ENCODE measurements around the gene AK9.

The AK9 gene

GRCh38 chr6:109498052-109498451 is 192.9 kb downstream of the AK9 start:
- TF ChIP-seq CTCF (IDR thresholded peaks at IDR 0.05; ENCODE audit: borderline replicate concordance, insufficient read depth, low read depth, low read length): no peak
- no peak overlapping the region for H3K4me3 ChIP-seq (ENCODE audit: low read depth, low read length)

GRCh38 chr6:109496036-109496772 is 194.8 kb downstream of the AK9 start:
- TF ChIP-seq CTCF (IDR thresholded peaks at IDR 0.05; ENCODE audit: borderline replicate concordance, insufficient read depth, low read depth, low read length): no peak
- no peak overlapping the region for H3K4me3 ChIP-seq (ENCODE audit: low read depth, low read length)

- H3K4me3 ChIP-seq (ENCODE audit: low read depth, low read length): no peak overlapping the region
- no peak for TF ChIP-seq CTCF (IDR thresholded peaks at IDR 0.05; ENCODE audit: borderline replicate concordance, insufficient read depth, low read depth, low read length)
Measured at GRCh38 chr6:109493865-109494264, 197.1 kb downstream of the AK9 start.

- no peak overlapping the region for H3K4me3 ChIP-seq (ENCODE audit: low read depth, low read length)
- TF ChIP-seq CTCF (IDR thresholded peaks at IDR 0.05; ENCODE audit: borderline replicate concordance, insufficient read depth, low read depth, low read length): no peak
Measured at GRCh38 chr6:109491207-109491938, 199.6 kb downstream of the AK9 start.

GRCh38 chr6:109490713-109491112 is 200.3 kb downstream of the AK9 start:
- no peak for TF ChIP-seq CTCF (IDR thresholded peaks at IDR 0.05; ENCODE audit: borderline replicate concordance, insufficient read depth, low read depth, low read length)
- H3K4me3 ChIP-seq (ENCODE audit: low read depth, low read length): no peak overlapping the region

GRCh38 chr6:109488001-109488400 is 203.0 kb downstream of the AK9 start:
- no peak for TF ChIP-seq CTCF (IDR thresholded peaks at IDR 0.05; ENCODE audit: borderline replicate concordance, insufficient read depth, low read depth, low read length)

GRCh38 chr6:109486068-109486467 is 204.9 kb downstream of the AK9 start:
- H3K4me3 ChIP-seq (ENCODE audit: low read depth, low read length): no peak overlapping the region
- TF ChIP-seq CTCF (IDR thresholded peaks at IDR 0.05; ENCODE audit: borderline replicate concordance, insufficient read depth, low read depth, low read length): no peak

More at GRCh38 chr6:109488001-109488400, 203.0 kb downstream of the AK9 start:
- H3K4me3 ChIP-seq (ENCODE audit: low read depth, low read length): no peak overlapping the region
